Amygdala (tissue), 56 donors: ENCODE measurements around the gene C10orf90.

ENCODE experiments used
- DNase-seq, 56 donors: peaks; one replicate each; lab custom pipeline; 2025; lab: John Stamatoyannopoulos, UW

C10orf90 gene

GRCh38 chr10:126586878-126587277, 83.6 kb downstream of the C10orf90 start:
- DNase-seq, result no peak

- no peak for DNase-seq
Observed at GRCh38 chr10:126586128-126586527, 84.4 kb downstream of the C10orf90 start.

- DNase-seq, result no peak
Observed at GRCh38 chr10:126585249-126586017, 85.1 kb downstream of the C10orf90 start.

GRCh38 chr10:126584836-126585235, 85.7 kb downstream of the C10orf90 start:
- DNase-seq, result no peak

GRCh38 chr10:126583552-126584200, 86.8 kb downstream of the C10orf90 start:
- no peak for DNase-seq

GRCh38 chr10:126581648-126582046, 88.8 kb downstream of the C10orf90 start:
- no peak for DNase-seq

GRCh38 chr10:126580873-126581647, 89.4 kb downstream of the C10orf90 start:
- DNase-seq, result no peak

- no peak for DNase-seq
Observed at GRCh38 chr10:126576336-126576735, 94.2 kb downstream of the C10orf90 start.

GRCh38 chr10:126570621-126571602, 99.6 kb downstream of the C10orf90 start:
- DNase-seq, result no peak

- no peak for DNase-seq
Observed at GRCh38 chr10:126570245-126570570, 100.3 kb downstream of the C10orf90 start.

GRCh38 chr10:126569513-126570244, 100.8 kb downstream of the C10orf90 start:
- no peak for DNase-seq

GRCh38 chr10:126568809-126569385, 101.6 kb downstream of the C10orf90 start:
- no peak for DNase-seq

- no peak for DNase-seq
Observed at GRCh38 chr10:126565871-126566270, 104.6 kb downstream of the C10orf90 start.

GRCh38 chr10:126565441-126565840, 105.1 kb downstream of the C10orf90 start:
- DNase-seq, result no peak

GRCh38 chr10:126564326-126564888, 106.1 kb downstream of the C10orf90 start:
- DNase-seq, result peak in 2 of 56 donors; percentile 15 to 35

- no peak for DNase-seq
Observed at GRCh38 chr10:126563361-126563760, 107.1 kb downstream of the C10orf90 start.

- DNase-seq, result peak in 1 of 56 donors; percentile 63
Observed at GRCh38 chr10:126561921-126562680, 108.4 kb downstream of the C10orf90 start.
